HG02642 (cell line): Measurements from ENCODE around the gene SIGLEC1.

Source experiments
- ATAC-seq: cut with Tn5 transposase; IDR thresholded peaks from one replicate; pipeline ENCODE4 v1.9.1; 2021; ENCODE audit warnings: mild to moderate bottlenecking; ENCODE audit not compliant: unreplicated experiment, poor library complexity

The SIGLEC1 gene

DNA sequence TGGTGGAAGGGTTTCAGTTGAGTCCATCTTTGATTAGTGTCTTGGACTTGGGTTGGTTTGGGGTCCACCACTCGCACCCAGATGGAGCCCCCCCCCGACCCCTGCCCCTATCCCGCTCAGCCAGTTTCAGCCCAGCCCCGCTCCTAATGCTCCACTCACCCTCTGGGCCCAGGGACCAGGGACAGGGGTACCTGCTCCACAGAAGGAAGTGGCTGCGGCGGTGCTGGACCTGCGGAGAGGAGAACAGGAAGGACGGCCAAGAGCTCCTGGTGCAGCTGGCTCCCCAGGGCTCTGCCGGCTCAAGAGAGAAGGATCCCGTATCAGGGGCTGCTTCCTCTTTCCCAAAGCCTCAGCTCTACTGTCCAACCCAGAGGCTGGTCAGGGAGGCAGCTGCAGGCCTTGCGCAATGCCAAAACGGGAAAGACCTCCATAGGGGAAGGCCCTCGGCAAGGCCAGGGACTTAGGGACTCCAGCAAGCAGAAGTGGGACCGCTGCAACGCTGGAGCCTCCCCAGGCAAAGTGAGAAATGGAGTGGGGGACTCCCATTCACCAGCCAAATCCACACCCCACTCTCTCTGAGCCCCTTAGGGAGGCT is at the start of gene SIGLEC1:
TSS of gene SIGLEC1 (minus strand) at position 322 of the 595 bp plus-strand sequence. CDS start 5,472 bp downstream, outside the sequence.
- no peak for ATAC-seq

DNA sequence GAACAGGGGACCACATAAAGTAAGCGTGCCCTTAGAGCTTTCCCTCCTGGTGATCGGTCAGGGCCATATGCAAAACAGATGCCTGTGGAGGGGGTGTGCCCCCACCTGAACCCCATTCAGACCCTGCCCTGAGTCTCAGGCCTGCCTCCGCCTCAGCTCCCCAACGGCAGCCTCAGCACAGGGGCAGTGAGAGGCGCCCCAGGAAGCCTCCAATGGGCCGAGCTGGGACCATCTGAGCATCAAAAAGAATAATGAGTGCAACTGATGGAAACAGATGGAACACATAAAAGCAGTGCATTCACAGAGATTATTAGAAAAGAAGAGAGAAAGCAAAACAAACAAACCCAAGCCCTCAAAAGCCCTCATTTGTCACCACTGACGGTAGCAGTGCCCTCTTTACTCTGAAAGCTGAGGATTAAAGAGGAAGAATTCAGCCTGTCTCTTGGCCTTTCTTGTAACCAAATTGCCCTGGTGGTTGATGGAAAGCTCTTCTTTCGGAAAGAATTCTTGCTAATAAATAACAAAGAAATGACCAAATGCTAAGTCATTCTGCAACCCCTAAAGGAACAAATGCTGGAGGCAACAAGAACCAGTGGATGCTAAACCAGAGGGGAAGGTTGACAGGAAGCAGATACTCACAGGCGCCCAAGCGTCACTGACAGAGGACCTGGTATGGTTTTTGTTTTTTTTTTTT is 48.4 kb upstream of the SIGLEC1 start:
- ATAC-seq = no peak

DNA sequence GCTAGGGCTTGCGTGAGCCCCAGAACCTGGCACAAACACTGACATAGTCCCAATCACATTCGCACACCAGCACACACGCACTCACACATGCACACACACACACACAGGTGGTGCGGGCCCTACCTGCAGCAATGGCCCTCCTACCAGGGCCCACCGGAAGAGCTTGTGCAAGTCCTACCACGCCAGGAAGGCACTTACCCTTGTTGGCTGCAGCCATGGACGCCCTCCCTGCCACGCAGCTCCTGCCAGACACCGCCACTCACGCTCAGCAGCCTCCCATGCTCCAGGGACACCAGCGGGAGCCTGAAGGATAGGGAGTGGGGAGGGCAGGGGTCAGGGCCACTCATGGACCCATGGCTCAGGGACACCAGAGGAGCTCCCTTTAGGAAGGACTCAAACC is 47.5 kb upstream of the SIGLEC1 start:
- ATAC-seq = no peak

DNA sequence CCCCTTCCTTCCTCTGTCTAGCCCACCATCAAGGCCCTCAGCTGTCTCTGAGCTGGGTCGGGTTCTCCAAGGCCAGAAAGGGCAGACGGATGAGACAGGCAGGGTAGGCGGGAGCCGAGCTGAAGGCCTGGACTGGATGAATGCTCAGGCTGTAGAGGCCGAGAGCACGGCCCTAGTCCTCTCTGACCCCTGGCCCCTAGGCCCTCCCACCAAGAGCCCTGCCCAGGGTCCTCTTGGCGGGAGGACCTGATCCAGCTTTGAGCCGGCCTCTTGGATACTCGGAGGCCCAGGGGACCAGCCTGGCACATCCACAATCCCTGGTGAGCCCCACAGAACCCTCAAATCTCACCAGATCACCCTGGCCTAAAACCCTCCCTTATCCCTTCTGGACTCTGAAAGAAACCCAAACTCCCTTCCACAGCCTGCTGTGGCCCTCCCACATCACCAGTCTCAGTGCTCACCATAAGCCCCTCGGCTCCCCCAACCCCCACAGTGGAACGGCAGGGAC is 47.0 kb upstream of the SIGLEC1 start:
- no peak for ATAC-seq

DNA sequence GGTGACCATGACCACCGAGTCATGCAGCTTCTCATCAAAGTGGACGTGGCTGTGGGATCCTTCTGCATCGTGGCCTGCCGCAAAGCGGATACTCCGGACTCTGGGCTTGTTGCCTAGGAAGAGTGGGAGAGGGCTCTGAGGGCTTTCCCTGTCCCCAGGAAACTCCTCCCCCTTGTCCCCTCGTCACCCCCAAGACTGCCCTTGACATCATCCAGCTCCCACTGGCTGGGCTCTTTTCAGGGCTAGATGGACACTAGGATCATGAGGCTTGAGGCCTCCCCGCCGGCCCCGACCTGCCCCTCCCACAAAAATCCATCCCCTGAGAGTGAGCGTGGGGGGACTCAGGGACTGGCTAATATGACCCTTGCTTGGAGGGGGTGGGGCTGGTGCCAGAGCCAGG is 46.2 kb upstream of the SIGLEC1 start:
- ATAC-seq = no peak

DNA sequence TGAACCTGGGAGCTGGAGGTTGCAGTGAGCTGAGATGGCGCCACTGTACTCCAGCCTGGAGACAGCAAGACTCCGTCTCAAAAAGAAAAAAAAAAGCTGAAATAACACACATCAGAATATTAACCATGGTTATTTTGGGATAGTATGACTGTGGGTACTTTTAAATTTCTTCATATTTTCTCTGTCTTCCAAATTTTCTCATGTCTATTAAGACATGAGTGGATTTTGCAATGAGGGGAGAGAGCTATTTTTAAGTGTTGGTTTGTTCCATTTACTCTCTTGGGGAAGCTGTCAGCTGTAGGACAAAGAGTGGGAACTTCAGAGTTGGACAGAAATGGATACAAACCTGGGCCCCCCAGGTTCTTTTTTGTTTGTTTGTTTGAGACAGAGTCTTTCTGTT is 44.9 kb upstream of the SIGLEC1 start:
- ATAC-seq = no peak

DNA sequence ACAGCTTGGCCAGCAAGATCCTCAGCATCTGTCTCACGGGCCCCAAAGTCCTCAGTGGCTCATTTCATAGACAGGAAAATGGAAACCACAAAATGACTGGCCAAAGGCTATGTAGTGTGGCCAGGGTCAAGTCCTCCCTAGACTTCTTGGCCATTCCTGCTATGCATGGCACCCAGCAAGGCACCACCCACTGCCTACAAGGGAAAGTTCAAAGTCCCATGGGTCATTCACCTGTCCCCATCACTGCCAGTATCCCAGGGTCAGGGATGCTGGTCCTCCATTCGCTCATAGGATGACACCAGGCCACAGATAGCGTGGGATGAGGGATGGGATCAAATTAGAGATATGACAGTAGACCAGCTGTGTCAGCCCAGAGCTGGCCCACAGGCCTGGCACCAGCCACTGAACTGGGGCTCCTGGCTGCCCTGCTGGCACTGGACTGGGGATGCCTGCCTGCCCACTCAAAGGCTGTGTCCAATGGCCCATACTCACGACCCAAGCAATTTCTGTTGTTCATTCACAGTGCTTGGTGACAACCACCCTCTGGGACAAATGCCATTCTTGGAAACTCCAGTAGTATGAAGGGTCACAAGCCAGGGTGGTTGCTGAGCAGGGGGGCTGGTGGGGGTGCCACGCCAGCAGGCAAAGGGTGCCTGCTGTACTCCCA is 43.5 kb upstream of the SIGLEC1 start:
- no peak for ATAC-seq

DNA sequence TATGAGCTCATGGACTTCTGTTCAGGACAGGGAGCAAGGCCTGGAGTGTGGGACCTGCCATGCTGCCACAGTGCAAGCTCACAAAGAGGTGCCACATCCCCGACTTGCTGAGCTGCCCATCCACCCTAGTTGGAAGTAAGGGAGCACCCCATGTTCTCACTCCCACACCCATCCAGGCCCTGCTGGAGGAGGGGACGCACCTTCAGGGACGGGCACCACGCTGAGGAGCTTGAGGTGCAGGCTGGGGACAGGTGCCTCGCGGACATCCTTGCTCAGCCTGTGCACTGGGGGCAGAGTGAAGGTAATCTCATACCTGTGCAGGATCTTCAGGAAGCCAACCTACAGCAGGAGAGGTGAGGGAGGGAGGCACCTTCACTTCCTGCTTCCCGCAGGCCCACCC is 42.9 kb upstream of the SIGLEC1 start:
- ATAC-seq = no peak

DNA sequence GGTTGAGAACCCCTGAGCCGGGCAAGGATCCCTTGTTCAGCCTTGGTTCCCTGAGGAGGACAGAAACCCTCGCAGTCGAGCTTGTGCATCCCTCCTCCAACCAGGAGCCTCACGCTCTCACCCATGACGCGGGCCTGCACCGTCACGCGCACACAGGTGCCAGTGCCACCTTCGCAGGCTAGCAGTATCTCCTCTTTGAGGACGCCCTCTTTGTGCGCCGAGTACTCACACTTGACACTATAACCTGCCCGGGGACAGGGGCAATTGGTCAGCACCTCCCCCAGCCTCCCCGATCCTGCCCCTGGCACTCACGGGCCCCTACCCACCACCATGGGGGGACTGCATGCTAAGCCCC is 41.9 kb upstream of the SIGLEC1 start:
- no peak for ATAC-seq

DNA sequence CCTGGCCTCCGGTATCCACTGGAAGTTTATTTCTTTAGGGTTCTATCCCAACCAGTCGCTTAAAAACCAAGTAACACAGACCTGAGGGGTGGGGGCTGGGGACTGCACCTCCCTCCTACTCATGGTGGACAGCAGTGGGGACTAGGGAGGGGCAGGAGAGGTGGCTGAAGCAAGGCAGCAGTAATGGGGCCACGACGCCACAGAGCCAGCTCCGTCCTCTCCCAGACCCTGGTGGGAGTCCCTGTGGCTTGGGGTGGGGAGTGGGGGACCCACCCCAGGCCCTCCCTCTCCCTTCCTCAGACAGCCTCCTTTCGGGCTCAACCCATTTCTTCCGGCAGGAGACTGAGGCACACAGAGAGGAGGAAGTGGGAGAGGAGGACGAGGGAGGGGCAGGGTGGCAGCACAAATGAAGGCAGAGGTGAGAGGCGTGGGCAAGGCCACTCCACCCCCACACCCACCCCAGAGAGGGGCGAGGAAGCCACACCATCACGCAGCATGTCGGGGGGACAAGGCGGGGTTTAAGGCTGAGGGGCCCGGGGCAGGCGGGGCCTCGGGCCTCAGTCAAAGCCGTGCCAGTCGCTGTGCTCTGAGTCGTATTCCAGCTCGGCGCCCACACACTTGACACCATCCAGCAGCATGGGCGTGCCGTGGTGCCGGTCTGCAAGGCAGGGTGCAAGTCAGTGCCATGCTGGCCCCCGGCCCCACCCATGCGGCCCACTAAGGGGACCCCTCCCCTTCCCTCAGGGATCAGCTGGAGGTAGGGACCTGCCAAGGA is 41.3 kb upstream of the SIGLEC1 start:
- ATAC-seq = no peak

DNA sequence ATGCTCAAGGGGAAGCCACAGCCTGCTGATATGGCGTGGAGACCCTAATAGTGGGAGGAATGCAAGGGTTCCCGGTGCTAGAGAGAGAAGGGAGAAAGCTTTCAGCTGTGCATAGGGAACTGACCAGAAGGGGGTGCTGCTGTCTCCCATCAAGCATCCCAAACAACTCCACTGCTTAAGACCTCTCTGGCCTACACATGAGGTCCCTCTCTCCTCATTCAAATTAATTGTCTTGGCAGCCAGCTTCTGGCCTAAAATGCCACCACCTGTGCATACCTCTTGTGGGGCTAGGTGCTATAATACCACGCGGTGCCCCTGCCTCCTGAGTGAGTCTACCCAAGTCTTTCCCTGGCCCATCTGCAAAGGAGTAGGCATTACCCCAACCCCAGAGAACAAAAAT is 40.7 kb upstream of the SIGLEC1 start:
- no peak for ATAC-seq

DNA sequence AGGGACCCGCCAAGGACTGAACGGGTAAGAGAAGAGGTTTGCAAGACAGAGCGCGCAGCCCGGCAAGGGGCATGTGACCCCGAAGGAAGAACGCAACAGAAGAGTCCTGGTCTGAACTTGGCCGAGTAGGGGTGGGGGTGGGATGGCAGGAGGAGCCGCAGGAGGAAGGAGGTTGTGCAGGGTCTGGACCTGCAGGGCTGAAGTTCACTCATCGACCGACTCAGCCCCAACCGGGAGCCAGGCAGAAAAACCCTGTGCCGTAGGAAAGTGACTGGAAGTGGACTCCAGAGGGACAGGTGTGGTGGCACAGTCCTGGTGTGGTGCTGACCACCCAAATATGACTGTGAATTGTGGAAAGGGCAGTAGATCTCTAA is 40.0 kb upstream of the SIGLEC1 start:
- no peak for ATAC-seq

DNA sequence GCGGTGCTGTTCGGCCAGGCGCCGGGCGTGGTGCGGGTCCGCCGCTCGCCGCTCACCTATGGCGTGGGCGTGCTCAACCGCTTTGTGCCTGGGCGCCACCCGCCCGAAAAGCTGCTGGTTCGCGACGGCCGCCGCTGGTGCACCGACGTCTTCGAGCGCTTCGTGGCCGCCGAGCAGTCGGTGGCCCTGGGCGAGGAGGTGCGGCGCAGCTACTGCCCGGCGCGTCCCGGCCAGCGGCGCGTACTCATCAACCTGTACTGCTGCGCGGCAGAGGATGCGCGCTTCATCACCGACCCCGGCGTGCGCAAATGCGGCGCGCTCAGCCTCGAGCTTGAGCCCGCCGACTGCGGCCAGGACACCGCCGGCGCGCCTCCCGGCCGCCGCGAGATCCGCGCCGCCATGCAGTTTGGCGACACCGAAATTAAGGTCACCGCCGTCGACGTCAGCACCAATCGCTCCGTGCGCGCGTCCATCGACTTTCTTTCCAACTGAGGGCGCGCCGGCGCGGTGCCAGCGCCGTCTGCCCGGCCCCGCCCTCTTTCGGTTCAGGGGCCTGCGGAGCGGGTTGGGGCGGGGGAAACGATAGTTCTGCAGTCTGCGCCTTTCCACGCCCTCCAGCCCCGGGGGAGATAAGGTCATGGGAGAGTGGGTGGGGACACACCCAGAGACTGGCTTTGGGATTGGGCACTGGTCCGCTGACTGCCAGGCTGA is 39.4 kb upstream of the SIGLEC1 start:
- no peak for ATAC-seq

DNA sequence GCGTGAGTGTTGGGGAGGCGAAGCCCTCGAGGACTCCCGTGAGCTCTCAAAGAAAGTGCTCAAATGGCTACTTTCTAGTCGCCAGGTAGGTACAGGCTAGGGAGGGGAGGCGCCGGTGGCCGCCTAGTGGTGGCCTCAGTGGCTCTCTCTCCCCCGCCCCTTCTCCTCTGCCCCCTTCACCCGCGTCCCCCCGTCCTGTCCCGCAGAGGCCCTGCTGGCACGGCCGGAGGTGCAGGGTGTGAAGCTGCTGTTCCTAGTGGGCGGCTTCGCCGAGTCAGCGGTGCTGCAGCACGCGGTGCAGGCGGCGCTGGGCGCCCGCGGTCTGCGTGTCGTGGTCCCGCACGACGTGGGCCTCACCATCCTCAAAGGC is 38.9 kb upstream of the SIGLEC1 start:
- ATAC-seq = no peak

DNA sequence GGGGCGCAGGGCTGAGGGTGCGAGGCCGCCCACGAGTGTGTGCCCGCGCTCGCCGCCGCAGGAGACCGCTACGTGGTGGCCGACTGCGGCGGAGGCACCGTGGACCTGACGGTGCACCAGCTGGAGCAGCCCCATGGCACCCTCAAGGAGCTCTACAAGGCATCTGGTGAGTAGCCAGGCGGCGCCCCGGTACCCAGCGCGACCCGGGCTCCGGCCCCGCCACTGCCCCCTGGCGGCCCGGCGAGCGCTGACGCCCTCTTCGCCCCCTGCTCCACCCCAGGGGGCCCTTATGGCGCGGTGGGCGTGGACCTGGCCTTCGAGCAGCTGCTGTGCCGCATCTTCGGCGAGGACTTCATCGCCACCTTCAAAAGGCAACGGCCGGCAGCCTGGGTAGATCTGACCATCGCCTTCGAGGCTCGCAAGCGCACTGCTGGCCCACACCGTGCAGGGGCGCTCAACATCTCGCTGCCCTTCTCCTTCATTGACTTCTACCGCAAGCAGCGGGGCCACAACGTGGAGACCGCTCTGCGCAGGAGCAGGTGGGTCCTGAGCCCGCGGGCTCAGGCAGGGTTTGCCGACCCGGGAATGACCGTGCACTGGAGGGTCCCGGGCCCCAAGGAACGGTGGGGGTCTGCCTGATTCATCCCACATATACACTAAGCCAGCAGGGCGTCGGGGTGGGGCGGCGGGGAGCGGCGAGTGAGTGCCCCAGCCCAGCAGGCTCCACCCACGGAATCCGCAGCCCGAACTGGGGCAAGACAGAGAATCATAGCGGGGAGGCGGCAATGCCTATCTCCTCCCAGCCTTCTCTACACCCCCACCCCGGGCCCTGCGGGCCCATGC is 37.5 kb upstream of the SIGLEC1 start:
- ATAC-seq = no peak

DNA sequence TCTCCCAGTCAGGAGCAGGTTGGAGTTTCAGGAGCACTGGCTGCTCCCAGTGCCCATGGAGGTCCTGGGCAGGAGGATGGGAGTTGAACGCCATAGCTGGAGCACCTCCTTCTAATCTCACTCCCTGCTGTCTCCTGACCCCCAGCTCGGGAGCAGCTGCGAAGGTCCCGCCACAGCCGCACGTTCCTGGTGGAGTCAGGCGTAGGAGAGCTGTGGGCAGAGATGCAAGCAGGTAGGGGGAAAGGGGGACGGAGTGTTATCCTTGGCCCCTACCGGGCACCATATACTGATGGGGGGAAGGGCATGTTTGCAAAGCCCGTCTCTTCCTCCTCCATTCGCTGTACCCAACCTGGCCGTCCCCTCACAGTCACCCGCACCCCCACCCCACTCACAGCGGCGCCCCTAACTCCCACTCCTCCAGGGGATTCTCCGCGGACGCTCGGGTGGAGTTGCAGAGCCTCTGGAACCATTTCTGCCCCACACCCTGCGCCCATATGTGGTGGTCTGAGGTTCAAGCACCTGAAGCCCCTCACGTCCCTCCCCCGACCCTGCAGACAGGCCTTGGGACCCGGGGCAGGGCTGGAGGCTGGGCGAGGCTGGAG is 36.8 kb upstream of the SIGLEC1 start:
- no peak for ATAC-seq

DNA sequence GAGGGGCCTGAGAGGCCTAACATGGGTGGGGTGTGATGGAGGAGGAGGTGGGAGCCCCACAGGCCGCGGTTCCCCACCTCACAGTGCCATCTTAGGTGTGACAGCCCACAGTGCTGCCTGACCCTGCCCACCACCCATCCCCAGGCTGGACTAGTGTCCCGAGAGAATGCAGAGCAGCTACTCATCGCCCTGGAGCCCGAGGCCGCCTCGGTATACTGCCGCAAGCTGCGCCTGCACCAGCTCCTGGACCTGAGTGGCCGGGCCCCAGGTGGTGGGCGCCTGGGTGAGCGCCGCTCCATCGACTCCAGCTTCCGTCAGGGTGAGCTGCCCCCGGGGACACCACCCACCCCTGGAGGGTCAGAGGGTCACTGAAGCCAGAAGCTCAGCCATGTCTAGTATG is 35.7 kb upstream of the SIGLEC1 start:
- no peak for ATAC-seq

DNA sequence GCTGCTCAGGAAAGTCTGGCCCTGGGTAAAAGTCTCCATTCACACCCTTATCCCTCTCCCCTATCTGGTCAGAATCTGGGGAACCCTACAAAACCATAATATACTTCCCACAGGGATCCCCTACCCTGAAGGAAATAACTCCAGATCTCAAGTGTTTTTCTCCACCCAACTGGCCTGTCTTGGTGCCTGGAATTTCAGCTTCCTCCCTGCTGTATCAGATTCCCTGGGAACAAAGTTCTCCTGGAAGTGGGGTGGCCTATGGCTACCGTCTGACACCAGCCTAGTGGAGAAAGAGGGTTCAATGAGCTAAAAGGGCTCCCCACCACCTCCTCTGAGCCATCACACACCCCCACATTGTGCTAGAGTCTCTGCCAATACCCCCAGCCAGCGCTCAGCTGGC is 35.1 kb upstream of the SIGLEC1 start:
- ATAC-seq = no peak

DNA sequence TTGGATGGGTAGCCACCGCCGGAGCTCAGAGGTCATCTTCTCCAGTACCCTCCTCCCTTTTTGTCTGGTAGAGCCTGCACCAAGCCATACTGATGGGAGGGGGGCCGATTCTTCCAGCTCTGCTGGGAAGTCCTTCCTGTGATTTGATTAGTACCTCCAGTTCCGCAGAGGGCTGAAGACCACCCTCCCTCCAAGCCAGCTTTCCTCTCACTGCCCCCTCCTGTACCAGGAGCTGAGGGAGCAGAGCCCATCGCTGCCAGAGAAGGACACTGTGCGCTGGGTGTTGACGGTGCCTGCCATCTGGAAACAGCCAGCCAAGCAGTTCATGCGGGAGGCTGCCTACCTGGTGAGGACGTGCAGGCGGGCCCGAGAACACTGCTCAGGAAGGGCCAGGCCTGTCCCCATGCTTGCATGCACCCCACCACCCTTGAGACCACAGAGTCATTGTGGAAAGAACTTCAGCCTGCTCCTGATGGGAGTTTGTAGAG is 33.3 kb upstream of the SIGLEC1 start:
- no peak for ATAC-seq
